Ramos (cell line): Measurements from ENCODE around the gene IFRD2.

ENCODE experiments used
- in situ Hi-C: fragments of 300-500 bp; cut with MboI; formaldehyde crosslinking; loops from one replicate; pipeline ENCODE4 v1.14.3; 2022; ENCODE audit warnings: low sequenced_read_pairs; ENCODE audit not compliant: unreplicated experiment

The IFRD2 gene, protein sequence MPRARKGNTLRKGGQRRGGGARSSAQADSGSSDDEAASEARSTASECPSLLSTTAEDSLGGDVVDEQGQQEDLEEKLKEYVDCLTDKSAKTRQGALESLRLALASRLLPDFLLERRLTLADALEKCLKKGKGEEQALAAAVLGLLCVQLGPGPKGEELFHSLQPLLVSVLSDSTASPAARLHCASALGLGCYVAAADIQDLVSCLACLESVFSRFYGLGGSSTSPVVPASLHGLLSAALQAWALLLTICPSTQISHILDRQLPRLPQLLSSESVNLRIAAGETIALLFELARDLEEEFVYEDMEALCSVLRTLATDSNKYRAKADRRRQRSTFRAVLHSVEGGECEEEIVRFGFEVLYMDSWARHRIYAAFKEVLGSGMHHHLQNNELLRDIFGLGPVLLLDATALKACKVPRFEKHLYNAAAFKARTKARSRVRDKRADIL

GRCh38 chr3:50292159-50293078, at the start of gene IFRD2:
Gene IFRD2, minus strand, starts transcription at chr3:50292429. Its CDS starts 155 bp downstream, at chr3:50292274.
- in situ Hi-C loops, result no loop called here

DNA sequence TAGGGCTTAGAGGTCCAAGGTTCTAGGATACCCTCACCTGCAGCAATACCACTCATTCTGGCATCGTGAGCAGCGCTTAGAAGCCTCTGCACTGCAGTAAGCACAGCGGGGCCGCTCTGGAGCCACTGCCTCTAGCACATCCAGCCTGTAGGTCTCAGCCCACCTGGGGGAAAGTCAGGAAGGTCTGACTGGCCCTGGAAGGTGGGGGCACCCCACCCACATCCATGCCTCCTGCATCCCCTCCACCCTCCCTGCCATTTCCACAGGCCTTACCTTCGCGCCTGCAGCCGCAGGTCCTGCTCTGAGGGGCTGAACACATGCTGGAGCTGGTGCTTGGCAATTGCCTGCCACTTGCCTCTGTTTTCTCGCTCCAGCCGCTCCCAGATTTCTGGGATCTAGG, 49.3 kb upstream of the IFRD2 start:
- in situ Hi-C loops, result no loop called here

GRCh38 chr3:50340448-50341329, 48.5 kb upstream of the IFRD2 start, which contains the start of gene RASSF1:
Gene RASSF1, minus strand, starts transcription at chr3:50340836. Its CDS starts 31 bp downstream, at chr3:50340805.
- in situ Hi-C loops, result no loop called here

DNA sequence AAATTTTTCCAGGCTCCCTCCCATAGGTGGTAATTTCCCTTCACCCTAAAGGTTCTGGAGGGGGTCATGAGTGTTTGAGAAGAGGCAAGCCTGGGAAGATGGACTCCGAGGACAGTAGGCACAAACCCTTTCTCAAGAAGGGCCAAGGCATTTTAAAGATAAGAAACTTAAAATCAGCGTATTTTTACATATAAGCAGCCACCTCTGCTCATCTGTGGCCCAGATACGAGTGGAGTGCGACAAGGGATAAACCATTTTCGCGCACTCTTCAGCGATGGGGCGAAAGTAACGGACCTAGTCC, 47.9 kb upstream of the IFRD2 start:
- in situ Hi-C loops, result no loop called here

DNA sequence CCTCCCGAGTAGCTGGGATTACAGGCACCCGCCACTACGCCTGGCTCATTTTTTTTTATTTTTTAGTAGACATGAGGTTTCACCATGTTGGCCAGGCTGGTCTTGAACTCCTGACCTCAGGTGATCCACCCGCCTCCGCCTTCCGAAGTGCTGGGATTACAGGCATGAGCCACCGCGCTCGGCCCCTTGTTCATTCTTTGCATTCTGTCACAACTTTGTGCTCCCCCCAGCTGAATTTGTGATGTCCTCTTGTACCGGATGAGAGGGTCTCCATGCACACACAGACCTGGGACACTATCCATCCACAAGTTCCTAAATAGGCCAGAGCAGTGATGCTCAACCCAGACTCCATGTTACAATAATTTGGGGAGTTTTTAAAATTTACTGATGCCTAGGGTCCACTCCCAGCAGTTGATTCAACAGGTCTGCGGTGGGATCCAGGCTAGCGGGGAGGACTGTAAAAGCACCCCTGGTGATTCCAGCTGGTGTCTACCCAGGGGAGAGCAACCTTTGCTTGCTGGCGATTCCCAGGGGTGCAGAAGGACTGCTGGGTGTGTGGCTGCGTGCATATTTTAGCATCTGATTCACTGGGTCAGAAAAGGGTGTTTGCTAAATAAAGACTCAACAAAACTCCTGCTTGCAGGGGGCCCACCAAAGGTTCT, 47.4 kb upstream of the IFRD2 start:
- in situ Hi-C loops, result no loop called here

DNA sequence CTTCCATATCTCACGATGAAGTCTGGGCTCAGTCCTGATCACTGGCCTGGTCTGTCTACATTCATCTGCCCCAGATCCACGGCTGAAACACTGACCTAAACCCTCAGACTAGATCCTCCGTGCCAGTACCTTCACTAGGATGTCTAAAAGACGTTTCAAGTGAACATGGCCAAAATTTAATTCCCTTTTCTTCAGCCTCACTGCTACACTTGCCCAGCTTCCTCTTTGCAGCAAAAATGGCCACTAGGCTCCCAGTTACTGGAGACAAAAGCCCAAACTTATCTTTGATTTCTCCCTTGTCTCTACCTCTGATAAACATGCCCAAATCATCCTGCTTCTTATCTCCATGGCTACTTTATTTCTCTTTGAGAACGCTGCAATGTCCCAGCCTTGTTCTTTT, 46.7 kb upstream of the IFRD2 start:
- in situ Hi-C loops, result no loop called here

DNA sequence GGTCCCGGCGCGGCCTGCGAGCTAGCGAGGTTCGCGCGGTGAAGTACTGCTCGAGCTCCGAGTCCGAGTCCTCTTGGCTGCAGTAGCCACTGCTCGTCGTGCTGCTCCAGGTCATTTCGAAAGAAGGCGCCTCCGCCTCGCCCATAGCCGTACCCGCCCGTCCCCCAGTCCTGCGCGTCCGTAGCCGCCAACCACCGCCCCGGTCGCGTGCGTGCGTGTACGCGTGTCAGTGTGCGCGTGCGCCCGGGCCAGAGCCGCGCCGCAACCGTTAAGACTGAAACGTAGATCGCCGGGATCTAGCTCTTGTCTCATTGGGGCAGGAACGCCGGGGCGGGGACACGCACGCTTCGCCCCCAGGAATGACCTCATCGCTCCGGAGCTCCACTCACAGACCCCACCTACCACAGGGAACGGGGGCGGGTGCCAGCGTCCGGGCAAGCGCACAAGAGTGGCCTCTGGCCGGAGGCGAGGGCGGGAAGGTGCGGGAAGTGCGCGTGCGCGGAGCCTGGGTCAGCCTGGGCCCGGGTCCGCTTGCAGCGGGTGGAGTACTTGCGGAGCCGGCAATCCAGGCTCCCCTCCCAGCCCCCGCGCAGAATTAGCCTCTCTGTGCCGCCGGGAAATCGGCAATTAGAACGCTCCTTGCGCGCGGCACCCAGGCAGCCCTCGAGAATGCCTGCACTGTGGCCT, 45.1 kb upstream of the IFRD2 start:
- in situ Hi-C loops, result no loop called here

DNA sequence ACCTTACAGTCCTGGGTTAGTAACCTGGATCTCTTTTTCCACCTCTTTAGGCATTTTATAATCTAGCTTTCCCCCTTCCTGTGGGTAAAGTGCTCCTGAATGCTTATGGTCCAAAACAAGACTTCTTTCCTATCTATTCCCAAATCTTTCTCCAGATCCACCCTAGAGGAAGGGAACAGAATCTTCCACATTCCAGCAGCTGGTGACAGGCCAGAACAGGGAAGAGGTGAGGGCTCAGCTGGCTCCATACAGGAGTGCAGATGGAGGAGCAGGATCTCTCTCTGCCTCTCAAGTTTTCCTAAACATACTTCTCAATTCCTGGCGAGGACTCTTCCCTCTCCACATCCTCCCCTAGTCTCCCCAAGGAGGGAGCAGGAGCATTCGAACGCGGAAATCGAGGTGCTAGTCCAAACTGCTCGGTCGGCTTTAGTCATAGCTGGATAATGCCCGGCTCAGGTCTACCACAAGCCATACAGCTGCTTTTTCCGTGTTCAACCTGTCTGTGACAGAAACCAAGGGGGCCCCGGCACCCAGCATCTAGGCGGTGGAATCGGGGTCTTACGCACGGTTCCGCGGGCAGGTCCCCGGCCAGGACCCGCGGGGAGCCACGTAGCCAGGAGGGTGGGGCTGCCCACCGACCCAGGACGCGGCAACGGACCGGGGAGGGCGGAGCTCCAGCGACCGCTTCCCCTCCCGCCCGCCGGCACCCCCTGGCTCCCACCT, 44.4 kb upstream of the IFRD2 start:
- in situ Hi-C loops, result no loop called here

GRCh38 chr3:50334339-50335075, 42.3 kb upstream of the IFRD2 start:
- in situ Hi-C loops, result no loop called here

- in situ Hi-C loops, result no loop called here
Measured at GRCh38 chr3:50333744-50334328, 41.6 kb upstream of the IFRD2 start.

DNA sequence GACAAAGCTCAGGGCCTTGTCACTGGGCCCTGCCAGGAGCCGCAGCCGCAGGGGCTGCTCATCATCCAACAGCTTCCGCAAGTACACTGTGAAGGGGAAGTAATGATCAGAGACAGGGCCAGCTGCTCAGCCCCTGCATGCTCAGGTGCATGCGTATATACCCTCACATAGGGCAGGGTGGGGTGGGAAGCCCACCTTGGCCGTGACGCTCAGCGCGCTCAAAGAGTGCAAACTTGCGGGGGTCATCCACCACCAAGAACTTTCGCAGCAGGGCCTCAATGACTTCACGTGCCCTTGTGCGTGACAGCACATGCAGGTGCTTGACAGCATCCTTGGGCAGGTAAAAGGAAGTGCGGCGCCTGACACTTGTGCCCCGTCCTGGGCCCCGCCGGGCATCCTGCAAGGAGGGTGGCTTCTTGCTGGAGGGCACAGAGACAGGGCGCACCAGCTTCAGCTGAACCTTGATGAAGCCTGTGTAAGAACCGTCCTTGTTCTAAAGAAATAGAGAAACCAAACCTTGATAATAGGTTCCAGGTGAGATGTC, 39.2 kb upstream of the IFRD2 start:
- in situ Hi-C loops, result no loop called here

DNA sequence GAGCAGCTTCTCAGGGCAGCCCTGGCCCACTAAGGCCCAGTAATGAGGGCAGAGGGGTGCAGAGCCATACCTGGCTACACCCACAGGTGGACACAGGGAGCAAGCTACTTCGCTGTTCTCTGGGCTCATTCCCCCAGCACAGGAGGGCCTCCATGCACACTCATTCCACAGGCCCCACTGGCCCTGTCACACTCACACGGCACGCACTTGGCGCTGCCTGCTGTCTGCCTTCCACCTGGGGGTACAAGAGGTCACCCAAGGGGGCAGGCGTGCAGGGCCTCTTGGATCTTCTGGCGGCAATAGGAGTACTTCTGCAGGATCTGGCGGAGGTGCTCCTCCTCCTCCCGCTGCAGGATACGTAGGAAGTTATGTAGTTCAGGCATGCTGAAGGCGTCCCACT, 38.1 kb upstream of the IFRD2 start:
- in situ Hi-C loops, result no loop called here

GRCh38 chr3:50327943-50328691, 35.9 kb upstream of the IFRD2 start, which contains the start of gene TUSC2:
Gene TUSC2, minus strand, starts transcription at chr3:50328223. Its CDS starts 124 bp downstream, at chr3:50328099.
- in situ Hi-C loops, result no loop called here

DNA sequence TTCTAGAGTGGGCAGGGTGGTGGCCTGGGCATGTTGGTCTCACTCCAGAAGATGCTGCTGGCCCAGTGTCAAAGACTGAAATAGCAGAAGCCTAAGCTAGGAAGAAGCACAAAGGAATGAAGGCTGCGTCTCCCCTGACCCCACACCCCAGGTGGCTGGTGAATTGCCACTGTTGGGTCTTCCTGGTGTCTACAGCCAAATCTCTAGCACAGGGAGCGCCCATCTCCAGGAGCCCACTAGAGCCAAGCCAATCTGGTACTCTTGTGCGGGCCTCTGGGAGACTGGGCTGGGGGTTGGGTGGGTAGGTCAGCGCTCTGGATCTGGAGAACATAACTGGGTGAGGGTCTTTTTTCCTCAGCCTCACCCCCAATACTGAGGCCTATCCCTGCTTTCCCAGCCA, 34.9 kb upstream of the IFRD2 start:
- in situ Hi-C loops, result no loop called here

GRCh38 chr3:50326182-50326541, 33.9 kb upstream of the IFRD2 start:
- in situ Hi-C loops, result no loop called here

- in situ Hi-C loops, result no loop called here
Measured at GRCh38 chr3:50325497-50326181, 33.4 kb upstream of the IFRD2 start.
